PC-9 (cell line): ENCODE measurements around the gene HLCS.

Experiments used
- EZH2 ChIP-seq: fragments of 200-600 bp; sonication (generic); IDR thresholded peaks from 2 replicates; pipeline ENCODE4 v1.8.0; 2017; ENCODE audit warnings: antibody characterized with exemption, low read depth
- TF ChIP-seq, protein P1 (sequence below): fragments of 200-600 bp; sonication (generic); conservative IDR thresholded peaks from 2 replicates; pipeline ENCODE4 v1.6.1; 2017; ENCODE audit warnings: mixed run types, antibody characterized with exemption, mild to moderate bottlenecking, moderate library complexity

GRCh38 chr21:36910581-36911307 is 55.7 kb downstream of the HLCS start:
- TF ChIP-seq, protein P1, sequence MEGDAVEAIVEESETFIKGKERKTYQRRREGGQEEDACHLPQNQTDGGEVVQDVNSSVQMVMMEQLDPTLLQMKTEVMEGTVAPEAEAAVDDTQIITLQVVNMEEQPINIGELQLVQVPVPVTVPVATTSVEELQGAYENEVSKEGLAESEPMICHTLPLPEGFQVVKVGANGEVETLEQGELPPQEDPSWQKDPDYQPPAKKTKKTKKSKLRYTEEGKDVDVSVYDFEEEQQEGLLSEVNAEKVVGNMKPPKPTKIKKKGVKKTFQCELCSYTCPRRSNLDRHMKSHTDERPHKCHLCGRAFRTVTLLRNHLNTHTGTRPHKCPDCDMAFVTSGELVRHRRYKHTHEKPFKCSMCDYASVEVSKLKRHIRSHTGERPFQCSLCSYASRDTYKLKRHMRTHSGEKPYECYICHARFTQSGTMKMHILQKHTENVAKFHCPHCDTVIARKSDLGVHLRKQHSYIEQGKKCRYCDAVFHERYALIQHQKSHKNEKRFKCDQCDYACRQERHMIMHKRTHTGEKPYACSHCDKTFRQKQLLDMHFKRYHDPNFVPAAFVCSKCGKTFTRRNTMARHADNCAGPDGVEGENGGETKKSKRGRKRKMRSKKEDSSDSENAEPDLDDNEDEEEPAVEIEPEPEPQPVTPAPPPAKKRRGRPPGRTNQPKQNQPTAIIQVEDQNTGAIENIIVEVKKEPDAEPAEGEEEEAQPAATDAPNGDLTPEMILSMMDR, result no peak
- TF ChIP-seq EZH2, result no peak
